H9 (cell line): ENCODE data around the gene CDK14. TPM values are rescaled to one million over a fixed set of nuclear protein-coding genes. Genes with fewer than 3 reads are reported as not detected.

Experiments used
- DNase-seq: peaks from one replicate; pipeline ENCODE4 v3.0.0-alpha.2; 2017
- H2AFZ ChIP-seq: one replicate; pipeline ENCODE4 v1.6.1; 2013; ENCODE audit warnings: mild to moderate bottlenecking, low read length, control low read depth, moderate library complexity
- H2AK5ac ChIP-seq: 2 replicates; pipeline ENCODE4 v1.6.1; 2013; ENCODE audit warnings: low read length, control low read depth, mixed read lengths; ENCODE audit not compliant: insufficient read length
- H2BK120ac ChIP-seq: one replicate; pipeline ENCODE4 v1.6.1; 2013; ENCODE audit warnings: low read depth, mild to moderate bottlenecking, low read length, control low read depth, inconsistent platforms; ENCODE audit not compliant: poor library complexity, severe bottlenecking
- H2BK12ac ChIP-seq: 2 replicates; pipeline ENCODE4 v1.6.1; 2013; ENCODE audit warnings: low read length, control low read depth, mixed read lengths, low read depth; ENCODE audit not compliant: insufficient read length
- H2BK15ac ChIP-seq: 2 replicates; pipeline ENCODE4 v1.6.1; 2013; ENCODE audit warnings: low read depth, low read length, control low read depth
- H2BK20ac ChIP-seq: one replicate; pipeline ENCODE4 v1.6.1; 2013; ENCODE audit warnings: low read depth, mild to moderate bottlenecking, low read length, control low read depth, inconsistent platforms; ENCODE audit not compliant: poor library complexity, severe bottlenecking
- H2BK5ac ChIP-seq: 2 replicates; pipeline ENCODE4 v1.6.1; 2013; ENCODE audit warnings: low read length, control low read depth, mixed read lengths; ENCODE audit not compliant: insufficient read length
- H3K14ac ChIP-seq: 2 replicates; pipeline ENCODE4 v1.6.1; 2013; ENCODE audit warnings: low read length, control low read depth; ENCODE audit not compliant: insufficient read depth
- H3K18ac ChIP-seq: 2 replicates; pipeline ENCODE4 v1.6.1; 2013; ENCODE audit warnings: low read depth, mild to moderate bottlenecking, mixed read lengths, low read length, control low read depth; ENCODE audit not compliant: insufficient read length
- H3K23ac ChIP-seq: 2 replicates; pipeline ENCODE4 v1.6.1; 2013; ENCODE audit warnings: low read length, control low read depth, mixed read lengths, low read depth; ENCODE audit not compliant: insufficient read length
- H3K23me2 ChIP-seq: 2 replicates; pipeline ENCODE4 v1.6.1; 2013; ENCODE audit warnings: low read depth, mild to moderate bottlenecking, mixed read lengths, low read length, control low read depth; ENCODE audit not compliant: insufficient read length, poor library complexity, severe bottlenecking
- H3K27ac ChIP-seq: 2 replicates; pipeline ENCODE4 v1.5.1; 2013; ENCODE audit warnings: low read length, control low read depth, mixed read lengths, low read depth; ENCODE audit not compliant: insufficient read length
- H3K27me3 ChIP-seq: 2 replicates; pipeline ENCODE4 v1.6.1; 2013; ENCODE audit warnings: low read length, control low read depth, inconsistent platforms; ENCODE audit not compliant: insufficient read depth
- H3K4ac ChIP-seq: 2 replicates; pipeline ENCODE4 v1.6.1; 2013; ENCODE audit warnings: low read depth, mild to moderate bottlenecking, control low read depth, inconsistent platforms, low read length, moderate library complexity
- H3K4me1 ChIP-seq: 2 replicates; pipeline ENCODE4 v1.6.1; 2013; ENCODE audit warnings: low read length, control low read depth, inconsistent platforms; ENCODE audit not compliant: insufficient read depth
- H3K4me2 ChIP-seq: 2 replicates; pipeline ENCODE4 v1.6.1; 2013; ENCODE audit warnings: low read length, control low read depth, mixed read lengths; ENCODE audit not compliant: insufficient read length, insufficient read depth
- H3K56ac ChIP-seq: 2 replicates; pipeline ENCODE4 v1.6.1; 2013; ENCODE audit warnings: low read depth, mild to moderate bottlenecking, mixed read lengths, low read length, control low read depth; ENCODE audit not compliant: insufficient read length
- H3K79me1 ChIP-seq: 2 replicates; pipeline ENCODE4 v1.6.1; 2013; ENCODE audit warnings: low read depth, mild to moderate bottlenecking, moderate library complexity, low read length, control low read depth, inconsistent platforms; ENCODE audit not compliant: insufficient read depth, poor library complexity, severe bottlenecking
- H3K79me2 ChIP-seq: 2 replicates; pipeline ENCODE4 v1.6.1; 2013; ENCODE audit warnings: low read length, control low read depth, inconsistent platforms; ENCODE audit not compliant: insufficient read depth
- H3K9ac ChIP-seq: 2 replicates; pipeline ENCODE4 v1.6.1; 2013; ENCODE audit warnings: low read length, control low read depth, mixed read lengths; ENCODE audit not compliant: insufficient read length; ENCODE audit errors: extremely low read depth
- H3K9me3 ChIP-seq: one replicate; pipeline ENCODE4 v1.6.1; 2013; ENCODE audit warnings: low read depth, low read length, inconsistent platforms; ENCODE audit not compliant: control insufficient read depth
- H3T11ph ChIP-seq: one replicate; pipeline ENCODE4 v1.6.1; 2013; ENCODE audit warnings: mild to moderate bottlenecking, low read length, control low read depth, inconsistent platforms
- H4K20me1 ChIP-seq: one replicate; pipeline ENCODE4 v1.6.1; 2013; ENCODE audit not compliant: control insufficient read depth, insufficient read length, insufficient read depth
- H4K5ac ChIP-seq: 2 replicates; pipeline ENCODE4 v1.6.1; 2013; ENCODE audit warnings: low read depth, mild to moderate bottlenecking, mixed read lengths, low read length, control low read depth; ENCODE audit not compliant: insufficient read length
- H4K8ac ChIP-seq: replicated peaks from 2 replicates; pipeline ENCODE4 v1.6.1; 2013; ENCODE audit warnings: low read length, control low read depth, mixed read lengths, low read depth; ENCODE audit not compliant: insufficient read length
- H4K91ac ChIP-seq: 2 replicates; pipeline ENCODE4 v1.6.1; 2013; ENCODE audit warnings: low read depth, mild to moderate bottlenecking, moderate library complexity, mixed read lengths, low read length, control low read depth; ENCODE audit not compliant: insufficient read length
- H3K27ac Mint-ChIP-seq, 3 experiments: 2 replicates in 2 of 3; 3 replicates in 1 of 3; pipeline ENCODE4 v1.8.0; 2020 to 2021; ENCODE audit warnings: mixed read lengths in 3 of 3, mild to moderate bottlenecking in 1 of 3, moderate library complexity in 1 of 3
- H3K27me3 Mint-ChIP-seq: 2 replicates; pipeline ENCODE4 v1.8.0; 2021; ENCODE audit warnings: low read depth, mild to moderate bottlenecking, moderate library complexity, mixed read lengths
- H3K36me3 Mint-ChIP-seq, 3 experiments: 2 replicates in 2 of 3; 3 replicates in 1 of 3; pipeline ENCODE4 v1.8.0; 2020 to 2021; ENCODE audit warnings: low read depth in 3 of 3, mixed read lengths in 3 of 3; ENCODE audit not compliant: insufficient read depth in 1 of 3
- H3K4me1 Mint-ChIP-seq, 2 experiments: 2 replicates each; pipeline ENCODE4 v1.8.0; 2020; ENCODE audit warnings: mixed read lengths in 2 of 2
- H3K4me3 Mint-ChIP-seq, 2 experiments: 2 replicates in 1 of 2; 3 replicates in 1 of 2; pipeline ENCODE4 v1.8.0; 2020 to 2021; ENCODE audit warnings: mild to moderate bottlenecking in 2 of 2, mixed read lengths in 2 of 2, moderate library complexity in 1 of 2
- H3K9me3 Mint-ChIP-seq, 2 experiments: 2 replicates in 1 of 2; 3 replicates in 1 of 2; pipeline ENCODE4 v1.8.0; 2020; ENCODE audit warnings: mild to moderate bottlenecking in 2 of 2, mixed read lengths in 2 of 2, moderate library complexity in 1 of 2
- CTCF ChIP-seq: fragments of 200-600 bp; sonication (generic); conservative IDR thresholded peaks from 3 replicates; pipeline ENCODE4 v1.8.0; 2021; ENCODE audit warnings: antibody characterized with exemption, mild to moderate bottlenecking
- total RNA-seq: library from RNA; stranded (reverse); gene quantifications from 2 replicates; pipeline ENCODE4 v1.2.1, GENCODE V29; 2021

The CDK14 gene
- total RNA-seq, 1 experiment from 2014 or later = 23.9 TPM

- Histone ChIP-seq H3K56ac (no peak overlapping the region), H2BK12ac (no peak overlapping the region), H3T11ph (no peak overlapping the region), H3K79me2 (0 out of 2 replicates have a peak, but pooled peaks cover 2% of the 10 kb centered on the region), H3K9me3 (no peaks in the 10 kb centered on the region), H3K23me2 (no peaks in the 10 kb centered on the region), H2BK5ac (no peak overlapping the region), H3K9ac (no peak overlapping the region), H2BK120ac (no peak overlapping the region), H2BK20ac (no peak overlapping the region), H3K27me3 (no peaks in the 10 kb centered on the region), H2AFZ (no peak overlapping the region), H3K4me2 (no peak overlapping the region), H2BK15ac (no peak overlapping the region), H4K91ac (no peak overlapping the region), H3K4me1 (peaks cover 2% of the 10 kb centered on the region; the same call in 1 of the 2 replicates), H3K14ac (no peak overlapping the region), H3K23ac (no peak overlapping the region), H4K5ac (no peak overlapping the region), H3K18ac (no peak overlapping the region), H4K8ac (no peak overlapping the region), H3K79me1 (peaks cover 1% of the 10 kb centered on the region), H4K20me1 (no peaks in the 10 kb centered on the region), H3K27ac (no peak overlapping the region), H2AK5ac (no peak overlapping the region), H3K4ac (no peak overlapping the region)
- H3K27me3 Mint-ChIP-seq = no peaks in the 10 kb centered on the region
- H3K4me3 Mint-ChIP-seq = no peak overlapping the region
- H3K4me1 Mint-ChIP-seq = peaks cover 20 to 33% of the 10 kb centered on the region in 2 experiments
- H3K27ac Mint-ChIP-seq = no peak overlapping the region
- no peak for TF ChIP-seq CTCF
- H3K9me3 Mint-ChIP-seq = no peaks in the 10 kb centered on the region
- DNase-seq = no peak
- H3K36me3 Mint-ChIP-seq = no peaks in the 10 kb centered on the region
Observed at GRCh38 chr7:90723866-90724265, 127.7 kb downstream of the CDK14 start.
